ENCODE results near the gene ATP13A5.

The ATP13A5 gene

DNA sequence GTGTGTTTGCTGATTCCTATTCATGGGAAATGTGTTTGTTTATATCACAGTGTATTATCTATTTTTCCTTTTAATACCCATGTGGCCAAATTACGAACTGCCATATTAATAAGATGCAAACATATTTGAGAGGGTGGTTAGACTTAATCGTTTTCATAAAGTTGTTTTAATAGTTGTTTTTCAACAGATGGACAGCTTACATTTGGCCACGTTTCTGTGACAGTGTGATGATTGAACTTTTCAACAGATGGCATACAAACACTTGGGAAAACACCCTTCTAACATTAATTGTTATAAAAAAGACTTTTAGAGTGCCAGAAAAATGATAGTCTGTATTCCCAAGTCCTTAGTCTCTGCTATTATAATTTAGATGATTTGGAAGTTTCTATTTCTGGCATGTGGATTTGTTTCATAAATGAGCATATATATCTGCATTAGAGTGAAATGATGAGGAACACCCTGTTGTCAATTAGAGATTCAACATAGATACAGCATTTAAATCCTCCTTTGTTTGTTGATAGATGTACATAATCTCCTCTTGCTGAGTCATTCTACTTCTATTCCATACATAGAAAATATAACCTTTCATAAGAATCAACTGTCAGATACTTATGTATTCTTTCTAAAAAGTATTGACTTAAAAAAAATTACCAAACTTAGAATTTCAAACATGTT is 124.4 kb downstream of the ATP13A5 start:
- DNase-seq (ENCODE audit: low read depth in 2 of 2) = no peak

DNA sequence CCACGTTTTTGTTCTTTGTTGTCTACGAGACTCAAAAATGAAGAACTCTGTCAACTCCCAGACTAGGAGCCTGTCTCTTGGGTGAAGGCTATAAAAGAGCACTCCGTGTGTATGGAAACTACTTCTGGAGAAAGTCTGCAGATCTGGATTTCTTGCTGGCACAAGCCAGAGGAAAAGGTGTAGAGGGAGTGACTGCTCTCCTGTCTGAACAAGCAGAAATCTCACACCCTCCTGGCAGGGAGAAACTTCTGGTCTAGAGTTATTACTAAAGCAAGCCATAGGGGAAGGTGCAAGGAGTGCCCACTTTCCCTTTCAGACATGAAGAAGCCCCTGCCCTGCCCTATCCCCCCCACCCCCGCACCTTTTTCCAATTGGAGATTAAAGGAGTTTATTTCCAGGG is 128.1 kb downstream of the ATP13A5 start:
- DNase-seq (ENCODE audit: low read depth in 2 of 2) = no peak

DNA sequence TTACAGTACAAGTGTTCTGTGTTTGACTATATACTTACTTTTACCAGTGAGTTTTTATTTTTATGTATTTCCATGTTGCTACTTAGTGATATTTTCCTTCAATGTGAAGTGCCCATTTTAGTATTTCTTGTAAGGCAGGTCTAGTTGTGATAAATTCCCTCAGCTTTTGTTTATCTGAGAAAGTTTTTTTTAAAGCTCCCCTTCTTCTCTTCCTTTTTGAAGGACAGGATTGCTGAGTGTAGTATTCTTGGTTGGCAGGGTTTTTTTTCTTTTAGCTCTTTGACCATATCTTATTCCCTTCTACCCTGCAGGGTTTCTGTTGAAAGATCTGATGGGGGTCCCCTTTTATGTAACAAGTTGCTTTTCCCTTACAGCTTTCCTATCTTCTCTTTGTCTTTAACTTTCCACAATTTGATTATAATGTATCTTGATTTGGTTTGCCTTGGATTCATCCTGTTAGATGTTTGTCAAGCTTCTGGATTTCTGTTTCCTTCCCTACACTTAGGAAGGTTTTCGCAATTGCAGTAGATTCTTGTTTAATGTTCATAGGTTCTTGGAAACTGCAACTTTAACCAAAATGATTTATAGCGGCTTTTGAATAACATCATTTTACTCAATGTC is 129.6 kb downstream of the ATP13A5 start:
- no peak for DNase-seq (ENCODE audit: low read depth in 2 of 2)

DNA sequence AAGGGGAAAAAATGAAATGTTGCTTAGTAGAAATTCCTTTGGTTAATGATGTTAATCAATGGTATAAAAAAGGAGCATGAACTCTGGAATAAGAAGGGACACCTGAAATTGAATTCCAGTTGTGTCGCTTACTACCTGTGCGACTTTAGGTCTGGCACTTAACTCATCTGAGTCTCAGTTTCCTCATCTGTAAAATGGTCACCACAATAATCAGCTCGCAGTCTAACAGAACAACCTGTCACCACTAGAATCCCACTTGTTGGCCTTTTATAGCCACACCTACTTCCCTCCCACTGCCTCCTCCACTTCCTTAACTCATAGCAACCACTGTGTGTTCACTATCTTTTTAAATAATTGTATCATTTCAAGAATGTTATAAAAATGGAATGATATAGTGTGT is 135.0 kb downstream of the ATP13A5 start:
- DNase-seq (ENCODE audit: low read depth in 2 of 2) = no peak

DNA sequence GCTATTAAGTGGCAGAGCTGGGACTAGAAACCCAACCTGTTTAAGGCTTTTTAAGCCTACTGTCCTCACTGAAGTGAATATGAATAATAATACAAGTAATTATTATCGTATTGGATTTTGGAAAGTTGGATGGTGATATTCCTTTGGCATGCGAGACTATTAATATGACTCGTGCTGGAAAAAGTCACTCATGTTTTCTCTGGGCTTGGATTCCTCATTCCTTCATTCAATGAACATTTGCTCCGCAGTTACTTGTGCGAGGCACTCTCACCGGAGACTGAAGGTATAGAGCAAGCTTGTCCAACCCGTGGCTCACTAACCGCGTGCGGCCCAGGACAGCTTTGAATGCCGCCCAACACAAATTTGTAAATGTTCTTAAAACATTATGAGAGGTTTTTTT is 136.8 kb downstream of the ATP13A5 start:
- no peak for DNase-seq (ENCODE audit: low read depth in 2 of 2)

DNA sequence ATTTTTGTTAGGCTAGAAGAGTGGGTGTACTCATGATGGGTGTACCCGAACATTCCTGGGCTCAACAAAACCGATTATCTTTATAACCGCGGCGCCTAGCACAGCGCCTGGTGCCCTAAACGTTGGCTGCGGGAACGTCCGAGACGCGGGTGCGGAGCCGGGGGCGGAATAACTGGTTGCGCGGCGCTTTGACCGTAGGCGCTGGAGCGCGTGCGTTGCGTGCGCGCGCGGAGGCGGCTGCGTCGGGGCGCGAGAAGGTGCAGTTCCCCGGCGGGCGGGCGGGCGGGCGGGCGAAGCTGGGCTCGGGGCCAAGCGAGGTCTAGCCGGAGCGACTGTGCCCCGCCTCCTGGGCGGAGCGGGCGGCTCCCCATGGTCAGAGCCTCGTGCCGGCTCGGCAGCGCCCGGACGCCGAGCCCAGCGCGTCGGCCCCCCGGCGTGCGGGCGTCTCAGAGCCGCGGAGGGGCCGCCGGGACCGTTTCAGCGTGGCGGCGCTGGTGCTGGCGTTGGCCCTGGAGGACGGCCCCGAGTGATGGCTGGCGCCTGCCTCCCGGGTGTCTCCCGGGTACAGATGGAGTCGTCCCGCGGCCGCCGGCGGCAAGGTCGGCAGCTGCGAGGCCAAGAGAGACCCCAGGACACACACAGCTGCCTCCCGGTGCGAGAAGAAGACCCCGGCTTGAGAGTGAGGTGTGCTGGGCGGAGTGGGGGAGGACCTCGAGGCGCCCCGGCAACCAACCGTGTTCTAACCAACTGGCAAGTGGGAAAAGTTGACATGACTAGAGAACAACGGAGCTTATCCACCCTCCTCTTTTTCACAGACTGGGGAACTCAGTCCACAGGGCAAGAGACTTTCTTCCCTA is 137.5 kb downstream of the ATP13A5 start, which contains the start of gene PLAAT1:
Gene PLAAT1 (plus strand): TSS at position 373 of the 857 bp plus-strand sequence. CDS start 14,429 bp downstream, outside the sequence.
- peak in 1 of 2 donors; percentile 10 for DNase-seq (ENCODE audit: low read depth in 2 of 2)

DNA sequence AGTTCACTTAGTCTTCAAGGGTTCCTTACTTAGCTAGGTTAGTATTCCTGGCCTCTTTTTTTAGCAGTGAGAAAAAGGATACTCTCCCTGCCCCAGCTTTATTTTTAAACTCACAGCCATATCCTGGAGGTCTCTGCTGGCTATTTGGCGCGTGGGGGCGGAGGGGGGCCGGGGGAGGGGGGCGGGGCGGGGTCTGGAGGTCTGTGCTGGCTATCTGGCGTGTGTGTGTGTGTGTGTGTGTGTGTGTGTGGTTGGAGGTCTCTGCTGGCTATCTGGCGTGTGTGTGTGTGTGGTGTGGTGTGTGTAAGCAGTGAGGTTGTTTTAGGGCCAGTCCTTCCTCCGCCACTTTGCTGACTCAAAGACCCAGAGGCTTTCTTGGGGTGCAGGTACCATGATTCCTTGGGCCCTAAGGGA is 138.1 kb downstream of the ATP13A5 start:
- DNase-seq (ENCODE audit: low read depth in 2 of 2) = no peak

DNA sequence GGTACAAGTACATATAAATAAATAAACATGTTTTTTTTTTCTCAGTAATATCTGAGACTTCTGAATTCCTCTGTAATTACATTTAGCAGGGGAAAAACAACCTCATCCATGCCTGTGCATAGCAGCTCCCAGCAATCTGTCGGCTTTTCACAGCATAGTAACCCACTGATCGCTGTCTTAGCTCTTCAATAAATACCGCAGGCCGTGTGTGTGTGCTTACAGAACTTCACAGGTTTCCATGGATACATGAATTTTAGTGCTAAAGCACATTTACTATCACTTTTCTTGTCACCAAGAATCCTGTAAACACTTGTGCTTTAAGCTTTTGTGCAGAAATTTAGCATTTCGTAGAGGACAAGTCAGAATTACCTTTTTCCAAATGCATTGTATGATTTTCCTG is 141.5 kb downstream of the ATP13A5 start:
- no peak for DNase-seq (ENCODE audit: low read depth in 2 of 2)

DNA sequence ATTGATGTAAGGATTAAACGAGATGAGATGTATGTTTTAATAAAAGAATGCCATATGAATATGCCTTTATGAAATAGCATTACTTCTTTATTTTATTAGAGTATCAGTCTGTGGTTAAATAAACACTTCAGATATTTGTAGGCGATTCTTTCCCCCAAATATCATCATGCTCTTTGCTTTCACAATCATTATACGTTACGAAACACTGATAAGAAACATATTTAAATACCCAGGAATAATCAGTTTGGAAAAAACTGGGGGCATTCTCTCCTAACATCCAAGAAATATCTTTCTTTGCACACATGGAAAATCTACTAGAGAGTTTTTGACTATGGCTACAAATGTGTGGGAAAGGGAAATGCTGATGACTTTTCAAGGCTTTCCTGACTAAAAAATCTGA is 142.0 kb downstream of the ATP13A5 start:
- no peak for DNase-seq (ENCODE audit: low read depth in 2 of 2)

DNA sequence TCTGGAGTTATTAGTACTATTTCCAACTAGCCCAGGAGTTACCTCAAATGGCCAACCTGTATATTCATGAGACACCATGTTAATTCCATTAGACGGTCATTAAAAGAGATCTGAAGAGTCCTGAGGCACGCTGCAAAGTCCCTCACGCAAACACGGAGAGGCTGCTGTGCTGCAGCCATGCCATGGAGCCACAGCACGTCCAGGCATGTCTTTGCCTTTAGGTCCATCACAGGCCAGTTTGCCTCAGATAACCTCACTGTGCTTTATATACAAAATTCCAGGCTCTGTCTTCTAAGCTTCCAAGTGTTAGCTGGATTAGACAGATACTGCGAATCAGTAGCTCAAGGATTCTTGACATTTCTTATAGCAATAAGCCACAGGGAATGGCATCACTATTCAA is 147.4 kb downstream of the ATP13A5 start:
- DNase-seq (ENCODE audit: low read depth in 2 of 2) = no peak

DNA sequence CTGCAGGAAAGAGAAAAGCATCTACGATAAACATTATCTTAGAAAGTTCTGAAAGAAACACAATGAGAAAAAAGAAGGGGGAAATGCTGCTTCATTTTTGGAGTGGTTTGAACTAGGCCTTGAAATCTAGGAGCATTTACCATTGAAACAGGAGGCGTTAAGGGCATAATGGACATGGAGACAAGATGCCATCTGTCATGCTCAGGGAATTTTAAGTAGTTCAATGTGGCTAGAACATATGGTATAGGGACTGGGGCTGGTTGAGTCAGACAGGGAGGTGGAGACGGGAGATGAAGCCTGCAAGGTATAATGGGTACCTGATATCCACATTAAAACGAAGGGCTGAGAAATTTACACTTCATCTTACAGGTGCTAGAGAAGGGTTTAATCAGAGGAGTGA is 147.9 kb downstream of the ATP13A5 start:
- DNase-seq (ENCODE audit: low read depth in 2 of 2) = no peak

DNA sequence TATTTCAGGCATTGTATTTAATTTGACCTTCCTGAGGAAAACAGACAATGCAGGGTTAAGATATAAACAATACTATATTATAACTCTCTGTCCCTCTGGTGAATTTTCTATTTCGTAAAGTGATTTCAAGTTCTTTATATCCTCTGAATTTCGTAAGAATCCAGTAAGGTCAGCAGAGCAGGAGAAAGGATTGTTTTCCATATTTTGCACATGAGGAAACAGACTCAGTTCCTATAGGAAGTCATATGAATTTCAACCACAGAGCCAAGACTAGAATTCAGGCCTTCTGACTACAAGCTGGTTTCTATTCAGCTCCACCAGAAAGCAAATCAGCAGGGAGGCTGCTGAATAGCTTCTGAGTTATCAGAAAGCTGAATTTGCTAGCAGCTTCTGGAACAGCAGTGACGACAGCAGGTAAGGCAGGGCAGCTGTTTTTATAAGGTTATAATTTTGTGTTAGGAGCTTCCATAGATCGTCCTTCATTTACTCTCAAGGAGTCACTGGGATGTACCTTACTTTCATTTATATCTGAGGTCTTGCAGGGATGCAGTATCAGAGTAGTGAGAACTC is 148.6 kb downstream of the ATP13A5 start:
- no peak for DNase-seq (ENCODE audit: low read depth in 2 of 2)

DNA sequence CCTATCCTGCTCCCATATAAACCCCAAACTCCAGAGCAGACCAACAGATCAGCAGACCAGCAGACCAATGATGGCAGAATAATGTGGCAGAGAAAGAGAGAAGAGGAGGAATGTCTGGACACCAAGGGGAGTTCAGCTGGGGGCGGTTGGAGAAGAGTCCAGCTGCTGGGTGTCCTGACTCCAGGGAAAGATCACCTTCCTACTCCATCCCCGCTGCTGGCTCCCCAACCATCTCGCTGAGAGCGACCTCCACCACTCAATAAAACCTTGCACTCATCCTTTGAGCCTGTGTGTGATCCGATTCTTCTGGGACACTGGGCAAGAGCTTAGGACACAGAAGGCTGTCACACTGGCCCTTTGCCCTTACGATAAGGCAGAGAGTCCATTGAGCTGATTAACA is 150.3 kb downstream of the ATP13A5 start:
- DNase-seq (ENCODE audit: low read depth in 2 of 2) = no peak

DNA sequence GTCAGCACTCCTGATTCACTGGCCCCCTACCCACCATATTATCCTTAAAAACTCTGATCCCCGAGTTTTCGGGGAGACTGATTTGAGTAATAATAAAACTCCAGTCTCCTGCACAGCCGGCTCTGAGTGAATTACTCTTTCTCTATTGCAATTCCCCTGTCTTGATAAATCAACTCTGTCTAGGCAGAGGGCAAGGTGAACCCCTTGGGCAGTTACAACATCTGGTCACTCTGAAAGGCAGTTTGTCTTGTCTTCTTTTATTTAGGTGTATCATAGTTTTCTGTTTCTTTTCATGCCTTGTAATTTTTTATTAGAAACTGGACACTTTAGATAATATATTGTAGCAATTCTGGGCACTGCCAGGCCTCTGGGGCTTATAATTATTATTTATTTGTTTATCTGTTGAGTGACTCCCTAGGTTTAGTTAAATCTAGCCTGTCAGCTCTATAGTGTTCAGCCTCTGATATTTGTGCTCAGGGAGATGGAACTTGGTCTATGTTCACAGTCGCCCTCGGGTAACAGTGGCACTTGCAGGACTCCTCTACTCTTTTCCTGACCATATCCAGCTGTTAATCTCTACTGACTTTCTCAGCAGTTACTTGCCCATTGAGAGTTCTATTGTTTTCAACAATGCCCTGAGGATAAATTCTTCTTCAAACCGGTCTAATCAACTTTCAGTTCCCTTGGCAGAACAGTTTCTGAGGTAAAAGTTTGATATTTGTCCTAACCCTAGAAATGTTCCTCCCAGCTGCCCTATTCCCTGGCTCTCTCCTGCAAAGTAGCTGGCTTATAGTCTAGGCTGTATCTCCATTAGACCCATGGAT is 153.0 kb downstream of the ATP13A5 start:
- no peak for DNase-seq (ENCODE audit: low read depth in 2 of 2)
